Measurements from ENCODE around the gene FSTL4.

Gene FSTL4

DNA sequence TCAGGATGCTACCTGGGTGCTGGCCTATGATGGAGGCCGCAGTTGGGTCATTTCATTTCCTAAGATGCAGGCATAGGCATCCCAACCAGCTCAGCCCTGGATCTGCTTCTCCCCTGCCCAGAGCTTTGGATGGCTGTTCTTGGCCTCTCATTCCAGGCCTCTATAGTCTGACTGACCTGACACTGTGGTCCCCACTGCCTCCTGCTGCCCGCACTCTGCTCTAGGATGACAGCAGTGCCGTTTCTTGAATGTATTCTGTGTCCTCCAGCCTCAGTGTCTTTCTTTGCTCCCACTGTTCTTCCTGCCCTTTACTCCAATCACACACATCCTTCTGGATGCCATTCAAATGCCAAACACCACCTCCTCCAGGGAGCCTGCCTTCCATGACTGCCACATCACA, 324.8 kb downstream of the FSTL4 start:
- no peaks in the 10 kb centered on the region for H3K79me2 ChIP-seq (ENCODE audit: insufficient read depth, low read length)
- no peaks in the 10 kb centered on the region for H3K9me3 ChIP-seq (ENCODE audit: insufficient read depth, low read length, severe bottlenecking)
- H3K36me3 ChIP-seq (ENCODE audit: insufficient read depth, low read length): no peaks in the 10 kb centered on the region
- H3K9ac ChIP-seq (ENCODE audit: low read depth, low read length): no peak overlapping the region
- H2AFZ ChIP-seq (ENCODE audit: low read depth, low read length): no peak overlapping the region
- H3K4me3 ChIP-seq (ENCODE audit: low read depth in 1 of 2, low read length in 2 of 2): no peak overlapping the region
- no peaks in the 10 kb centered on the region for H3K4me1 ChIP-seq (ENCODE audit: insufficient read depth, low read length)
- no peaks in the 10 kb centered on the region for H4K20me1 ChIP-seq (ENCODE audit: insufficient read depth, low read length)
- ATAC-seq (ENCODE audit: insufficient read depth, low read depth) (peak; percentile 59; the same call in 2 of the 3 replicates), DNase-seq (peak; percentile 35)
- TF ChIP-seq EZH2 (IDR thresholded peaks at IDR 0.05; ENCODE audit: borderline replicate concordance, low read depth, low read length, severe bottlenecking): no peak
- TF ChIP-seq, protein P1, sequence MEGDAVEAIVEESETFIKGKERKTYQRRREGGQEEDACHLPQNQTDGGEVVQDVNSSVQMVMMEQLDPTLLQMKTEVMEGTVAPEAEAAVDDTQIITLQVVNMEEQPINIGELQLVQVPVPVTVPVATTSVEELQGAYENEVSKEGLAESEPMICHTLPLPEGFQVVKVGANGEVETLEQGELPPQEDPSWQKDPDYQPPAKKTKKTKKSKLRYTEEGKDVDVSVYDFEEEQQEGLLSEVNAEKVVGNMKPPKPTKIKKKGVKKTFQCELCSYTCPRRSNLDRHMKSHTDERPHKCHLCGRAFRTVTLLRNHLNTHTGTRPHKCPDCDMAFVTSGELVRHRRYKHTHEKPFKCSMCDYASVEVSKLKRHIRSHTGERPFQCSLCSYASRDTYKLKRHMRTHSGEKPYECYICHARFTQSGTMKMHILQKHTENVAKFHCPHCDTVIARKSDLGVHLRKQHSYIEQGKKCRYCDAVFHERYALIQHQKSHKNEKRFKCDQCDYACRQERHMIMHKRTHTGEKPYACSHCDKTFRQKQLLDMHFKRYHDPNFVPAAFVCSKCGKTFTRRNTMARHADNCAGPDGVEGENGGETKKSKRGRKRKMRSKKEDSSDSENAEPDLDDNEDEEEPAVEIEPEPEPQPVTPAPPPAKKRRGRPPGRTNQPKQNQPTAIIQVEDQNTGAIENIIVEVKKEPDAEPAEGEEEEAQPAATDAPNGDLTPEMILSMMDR (IDR thresholded peaks at IDR 0.05; ENCODE audit: borderline replicate concordance, extremely low read depth, low read length, poor library complexity, severe bottlenecking): peak; percentile 60
- no peak overlapping the region for H3K27ac ChIP-seq (ENCODE audit: low read length)
- H3K4me2 ChIP-seq (ENCODE audit: insufficient read depth, low read length): no peak overlapping the region
- no peaks in the 10 kb centered on the region for H3K27me3 ChIP-seq (ENCODE audit: insufficient read depth, low read length, poor library complexity)

DNA sequence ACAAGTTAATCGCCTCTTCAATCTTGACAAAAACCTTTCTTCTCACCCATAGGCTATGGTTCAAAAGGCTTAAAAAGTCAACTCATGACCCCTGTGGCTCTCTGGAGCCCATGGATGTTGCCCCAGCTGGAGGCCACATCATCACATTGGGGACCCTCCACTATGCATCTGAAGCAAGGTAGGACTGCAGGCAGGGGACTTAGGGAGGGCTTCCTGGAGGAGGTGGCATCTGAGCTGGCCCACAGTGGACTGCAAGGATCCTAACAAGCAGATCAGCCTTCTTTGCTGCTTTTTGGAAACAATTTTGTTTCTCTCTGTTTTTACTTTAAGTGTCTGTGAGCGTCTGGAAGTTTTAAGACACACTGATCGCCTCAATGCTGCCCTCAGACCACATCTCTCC, 325.9 kb downstream of the FSTL4 start:
- Histone ChIP-seq H3K79me2 (ENCODE audit: insufficient read depth, low read length) (no peaks in the 10 kb centered on the region), H4K20me1 (ENCODE audit: insufficient read depth, low read length) (no peaks in the 10 kb centered on the region), H3K4me3 (ENCODE audit: low read depth in 1 of 2, low read length in 2 of 2) (no peak overlapping the region), H3K9me3 (ENCODE audit: insufficient read depth, low read length, severe bottlenecking) (no peaks in the 10 kb centered on the region), H3K27ac (ENCODE audit: low read length) (no peak overlapping the region), H3K4me1 (ENCODE audit: insufficient read depth, low read length) (no peaks in the 10 kb centered on the region), H3K9ac (ENCODE audit: low read depth, low read length) (no peak overlapping the region), H2AFZ (ENCODE audit: low read depth, low read length) (no peak overlapping the region), H3K4me2 (ENCODE audit: insufficient read depth, low read length) (no peak overlapping the region), H3K36me3 (ENCODE audit: insufficient read depth, low read length) (no peaks in the 10 kb centered on the region), H3K27me3 (ENCODE audit: insufficient read depth, low read length, poor library complexity) (no peaks in the 10 kb centered on the region)
- ATAC-seq (ENCODE audit: insufficient read depth, low read depth) (no peak), DNase-seq (no peak)
- TF ChIP-seq, protein P1 (IDR thresholded peaks at IDR 0.05; ENCODE audit: borderline replicate concordance, extremely low read depth, low read length, poor library complexity, severe bottlenecking): no peak
- TF ChIP-seq EZH2 (IDR thresholded peaks at IDR 0.05; ENCODE audit: borderline replicate concordance, low read depth, low read length, severe bottlenecking): no peak

DNA sequence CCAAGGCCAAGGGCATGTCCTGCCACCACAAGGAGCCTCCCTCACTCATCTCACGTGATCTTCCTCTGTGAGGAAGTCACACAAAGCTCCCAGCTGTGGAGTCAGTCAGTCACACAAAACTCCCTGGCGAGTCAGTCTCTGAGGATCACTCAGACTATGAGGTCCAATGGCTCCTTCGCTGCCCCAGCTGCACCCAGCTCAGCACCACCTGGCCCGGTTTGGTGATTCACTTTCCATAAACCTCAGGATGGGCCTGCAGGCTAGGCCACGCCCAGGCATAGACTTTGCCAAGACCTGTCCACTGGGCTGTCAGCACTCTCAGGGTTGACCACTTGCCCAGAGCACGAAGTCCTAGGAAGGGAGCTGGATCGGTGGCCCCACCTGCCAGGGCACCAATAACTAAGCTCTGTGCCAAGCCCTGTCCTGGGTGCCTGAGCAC, 326.7 kb downstream of the FSTL4 start:
- Histone ChIP-seq H3K79me2 (ENCODE audit: insufficient read depth, low read length) (no peaks in the 10 kb centered on the region), H3K4me3 (ENCODE audit: low read depth in 1 of 2, low read length in 2 of 2) (no peak overlapping the region), H3K36me3 (ENCODE audit: insufficient read depth, low read length) (no peaks in the 10 kb centered on the region), H3K4me2 (ENCODE audit: insufficient read depth, low read length) (no peak overlapping the region), H2AFZ (ENCODE audit: low read depth, low read length) (no peak overlapping the region), H3K27ac (ENCODE audit: low read length) (no peak overlapping the region), H3K9me3 (ENCODE audit: insufficient read depth, low read length, severe bottlenecking) (no peaks in the 10 kb centered on the region), H3K9ac (ENCODE audit: low read depth, low read length) (no peak overlapping the region), H4K20me1 (ENCODE audit: insufficient read depth, low read length) (no peaks in the 10 kb centered on the region), H3K4me1 (ENCODE audit: insufficient read depth, low read length) (no peaks in the 10 kb centered on the region), H3K27me3 (ENCODE audit: insufficient read depth, low read length, poor library complexity) (no peaks in the 10 kb centered on the region)
- TF ChIP-seq, protein P1 (IDR thresholded peaks at IDR 0.05; ENCODE audit: borderline replicate concordance, extremely low read depth, low read length, poor library complexity, severe bottlenecking): no peak
- no peak for TF ChIP-seq EZH2 (IDR thresholded peaks at IDR 0.05; ENCODE audit: borderline replicate concordance, low read depth, low read length, severe bottlenecking)
- DNase-seq (peak; percentile 12), ATAC-seq (ENCODE audit: insufficient read depth, low read depth) (peak; percentile 62; the same call in 2 of the 3 replicates)

DNA sequence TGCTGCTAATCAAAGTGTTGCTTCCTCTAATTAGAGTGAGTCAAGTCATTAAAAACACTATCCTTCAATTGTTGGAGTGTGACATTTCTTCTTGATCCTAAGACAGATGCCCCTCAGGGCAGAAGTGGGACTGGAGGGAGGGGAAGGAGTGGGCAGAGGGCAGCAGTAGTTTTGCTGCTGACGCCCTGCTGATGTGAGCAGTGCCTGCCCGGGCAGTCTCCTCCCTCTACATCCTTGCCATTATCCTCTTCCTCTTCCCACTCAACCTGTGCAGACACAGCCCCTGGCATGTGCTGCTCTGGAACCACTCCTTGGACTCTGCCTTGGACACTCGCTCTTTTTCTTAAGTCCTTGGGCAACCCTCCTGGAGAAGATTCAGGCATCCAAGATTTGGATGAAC, 328.0 kb downstream of the FSTL4 start:
- H3K4me1 ChIP-seq (ENCODE audit: insufficient read depth, low read length): no peaks in the 10 kb centered on the region
- H3K4me2 ChIP-seq (ENCODE audit: insufficient read depth, low read length): no peak overlapping the region
- H3K9ac ChIP-seq (ENCODE audit: low read depth, low read length): no peak overlapping the region
- no peaks in the 10 kb centered on the region for H4K20me1 ChIP-seq (ENCODE audit: insufficient read depth, low read length)
- H3K4me3 ChIP-seq (ENCODE audit: low read depth in 1 of 2, low read length in 2 of 2): no peak overlapping the region
- ATAC-seq (ENCODE audit: insufficient read depth, low read depth) (no peak), DNase-seq (no peak)
- H3K27me3 ChIP-seq (ENCODE audit: insufficient read depth, low read length, poor library complexity): no peaks in the 10 kb centered on the region
- no peaks in the 10 kb centered on the region for H3K9me3 ChIP-seq (ENCODE audit: insufficient read depth, low read length, severe bottlenecking)
- H3K27ac ChIP-seq (ENCODE audit: low read length): no peak overlapping the region
- no peaks in the 10 kb centered on the region for H3K79me2 ChIP-seq (ENCODE audit: insufficient read depth, low read length)
- H2AFZ ChIP-seq (ENCODE audit: low read depth, low read length): no peak overlapping the region
- TF ChIP-seq, protein P1 (IDR thresholded peaks at IDR 0.05; ENCODE audit: borderline replicate concordance, extremely low read depth, low read length, poor library complexity, severe bottlenecking): no peak
- TF ChIP-seq EZH2 (IDR thresholded peaks at IDR 0.05; ENCODE audit: borderline replicate concordance, low read depth, low read length, severe bottlenecking): no peak
- no peaks in the 10 kb centered on the region for H3K36me3 ChIP-seq (ENCODE audit: insufficient read depth, low read length)
